ENCODE data around the gene KLHL30.

KLHL30 gene

GRCh38 chr2:238187618-238188548, 49.4 kb downstream of the KLHL30 start:
- no peak for DNase-seq (ENCODE audit: low read depth, low spot score)

DNA sequence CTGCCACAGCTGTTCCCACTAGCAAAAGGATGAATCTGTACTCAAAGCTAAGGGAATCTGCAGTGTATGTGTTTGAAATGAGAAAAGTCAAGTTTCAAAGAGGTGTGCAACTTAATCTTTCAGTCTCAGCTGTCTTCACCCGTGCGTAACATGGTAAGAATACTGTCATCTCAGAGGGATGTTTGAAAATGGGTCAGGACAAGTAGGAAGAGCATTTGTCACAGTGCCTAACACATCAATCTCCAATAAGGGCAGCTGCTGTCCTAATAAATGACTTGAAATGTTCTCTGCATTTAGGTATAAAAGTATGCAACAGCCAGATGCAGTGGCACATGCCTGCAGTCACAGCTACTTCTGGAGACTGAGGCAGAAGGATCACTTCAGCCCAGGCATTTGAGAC, 52.0 kb downstream of the KLHL30 start:
- DNase-seq (ENCODE audit: low read depth, low spot score) = no peak
